AG10803 (cell line): ENCODE data around the gene ZDHHC7.
"Not testable (repeated sequence)": the region's sequence is repeated elsewhere in the genome, so short reads cannot be mapped to it uniquely, and the experiment has no call there.

Experiments used
- DNase-seq: peaks from one replicate; pipeline ENCODE4 v3.0.0; 2010; ENCODE audit warnings: low read depth
- H3K4me3 ChIP-seq: 2 replicates; pipeline ENCODE4 v1.5.1; 2011; ENCODE audit warnings: mild to moderate bottlenecking, low read length, control low read depth
- TF ChIP-seq, protein P1 (sequence below): conservative IDR thresholded peaks from 2 replicates; pipeline ENCODE4 v1.5.1; 2011; ENCODE audit warnings: mild to moderate bottlenecking, low read length, control low read depth, inconsistent platforms

The ZDHHC7 gene

DNA sequence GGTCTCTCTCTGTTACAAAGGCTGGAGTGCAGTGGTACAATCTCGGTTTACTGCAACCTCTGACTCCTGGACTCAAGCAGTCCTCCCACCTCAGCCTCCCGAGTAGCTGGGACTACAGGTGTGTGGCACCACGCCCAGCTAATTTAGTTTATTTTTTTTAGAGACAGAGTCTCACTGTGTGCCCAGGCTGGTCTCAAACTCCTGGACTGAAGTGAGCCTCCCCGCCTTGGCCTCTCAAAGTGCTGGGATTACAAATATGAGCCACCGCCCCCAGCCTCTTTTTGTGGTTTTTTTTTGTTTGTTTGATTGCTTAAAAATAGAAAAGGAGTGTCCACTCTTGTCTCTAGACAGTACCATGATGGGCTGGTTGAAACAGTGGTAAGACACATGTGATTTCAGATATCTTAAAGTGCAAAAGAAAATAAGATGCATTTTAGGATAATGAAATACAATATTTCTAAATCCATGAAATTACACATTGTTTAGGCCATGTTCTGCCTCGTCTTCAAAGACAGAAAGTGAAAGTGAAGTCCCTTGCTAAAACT, 43.7 kb upstream of the ZDHHC7 start:
- DNase-seq: no peak
- TF ChIP-seq, protein P1, sequence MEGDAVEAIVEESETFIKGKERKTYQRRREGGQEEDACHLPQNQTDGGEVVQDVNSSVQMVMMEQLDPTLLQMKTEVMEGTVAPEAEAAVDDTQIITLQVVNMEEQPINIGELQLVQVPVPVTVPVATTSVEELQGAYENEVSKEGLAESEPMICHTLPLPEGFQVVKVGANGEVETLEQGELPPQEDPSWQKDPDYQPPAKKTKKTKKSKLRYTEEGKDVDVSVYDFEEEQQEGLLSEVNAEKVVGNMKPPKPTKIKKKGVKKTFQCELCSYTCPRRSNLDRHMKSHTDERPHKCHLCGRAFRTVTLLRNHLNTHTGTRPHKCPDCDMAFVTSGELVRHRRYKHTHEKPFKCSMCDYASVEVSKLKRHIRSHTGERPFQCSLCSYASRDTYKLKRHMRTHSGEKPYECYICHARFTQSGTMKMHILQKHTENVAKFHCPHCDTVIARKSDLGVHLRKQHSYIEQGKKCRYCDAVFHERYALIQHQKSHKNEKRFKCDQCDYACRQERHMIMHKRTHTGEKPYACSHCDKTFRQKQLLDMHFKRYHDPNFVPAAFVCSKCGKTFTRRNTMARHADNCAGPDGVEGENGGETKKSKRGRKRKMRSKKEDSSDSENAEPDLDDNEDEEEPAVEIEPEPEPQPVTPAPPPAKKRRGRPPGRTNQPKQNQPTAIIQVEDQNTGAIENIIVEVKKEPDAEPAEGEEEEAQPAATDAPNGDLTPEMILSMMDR: no peak
- H3K4me3 ChIP-seq: peak overlapping the region; percentile 42

DNA sequence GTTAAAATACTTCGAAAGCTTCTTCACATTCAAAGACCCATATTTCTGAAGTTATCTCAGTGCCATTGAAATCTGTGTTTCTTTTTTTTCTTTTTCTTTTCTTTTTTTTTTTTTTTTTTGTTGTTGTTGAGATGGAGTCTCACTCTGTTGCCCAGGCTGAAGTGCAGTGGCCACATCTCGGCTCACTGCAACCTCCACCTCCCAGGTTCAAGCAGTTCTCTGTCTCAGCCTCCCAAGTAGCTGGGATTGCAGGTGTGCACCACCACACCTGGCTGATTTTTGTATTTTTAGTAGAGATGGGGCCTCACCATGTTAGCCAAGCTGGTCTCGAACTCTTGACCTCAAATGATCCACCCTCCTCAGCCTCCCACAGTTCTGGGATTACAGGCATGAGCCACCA, 43.0 kb upstream of the ZDHHC7 start:
- H3K4me3 ChIP-seq, DNase-seq: not testable (repeated sequence)

DNA sequence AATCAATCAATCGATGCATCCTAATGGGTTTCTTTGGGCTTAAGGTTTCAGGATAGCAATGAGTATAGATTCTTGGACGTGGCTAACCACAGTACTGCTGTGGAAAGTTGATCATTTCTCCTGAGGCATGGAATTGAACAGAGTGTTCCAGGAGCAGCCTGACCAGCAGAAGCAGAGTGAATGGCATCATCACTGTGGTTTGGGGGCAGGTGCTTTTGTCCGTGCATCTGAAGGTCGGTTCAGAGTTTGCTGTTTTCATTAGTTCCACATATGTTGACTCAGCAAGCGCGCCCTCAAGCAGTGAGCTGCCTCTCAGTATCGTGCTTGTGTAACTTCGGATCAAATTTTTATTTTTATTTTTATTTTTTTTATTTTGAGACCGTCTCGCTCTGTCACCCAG, 41.2 kb upstream of the ZDHHC7 start:
- no peak overlapping the region for H3K4me3 ChIP-seq
- no peak for DNase-seq
- TF ChIP-seq, protein P1: no peak

DNA sequence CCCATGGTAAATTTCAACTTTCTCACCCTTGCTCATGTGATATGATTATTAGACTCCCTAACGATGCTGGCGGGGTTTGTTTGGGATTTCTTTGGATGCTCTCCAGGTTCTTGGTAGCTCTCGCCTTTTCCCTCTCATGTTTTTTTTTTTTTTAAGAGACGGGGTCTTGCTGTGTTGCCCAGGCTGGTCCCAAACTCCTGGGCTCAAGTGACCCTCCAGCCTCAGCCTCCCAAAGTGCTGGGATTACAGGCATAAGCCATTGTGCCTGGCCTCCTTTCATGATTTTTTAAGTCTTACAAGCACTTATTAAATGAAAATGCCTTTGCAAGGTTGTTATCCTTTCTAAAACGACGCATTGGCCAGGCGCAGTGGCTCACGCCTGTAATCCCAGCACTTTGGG, 40.3 kb upstream of the ZDHHC7 start:
- TF ChIP-seq, protein P1: no peak
- H3K4me3 ChIP-seq: no peak overlapping the region
- no peak for DNase-seq

DNA sequence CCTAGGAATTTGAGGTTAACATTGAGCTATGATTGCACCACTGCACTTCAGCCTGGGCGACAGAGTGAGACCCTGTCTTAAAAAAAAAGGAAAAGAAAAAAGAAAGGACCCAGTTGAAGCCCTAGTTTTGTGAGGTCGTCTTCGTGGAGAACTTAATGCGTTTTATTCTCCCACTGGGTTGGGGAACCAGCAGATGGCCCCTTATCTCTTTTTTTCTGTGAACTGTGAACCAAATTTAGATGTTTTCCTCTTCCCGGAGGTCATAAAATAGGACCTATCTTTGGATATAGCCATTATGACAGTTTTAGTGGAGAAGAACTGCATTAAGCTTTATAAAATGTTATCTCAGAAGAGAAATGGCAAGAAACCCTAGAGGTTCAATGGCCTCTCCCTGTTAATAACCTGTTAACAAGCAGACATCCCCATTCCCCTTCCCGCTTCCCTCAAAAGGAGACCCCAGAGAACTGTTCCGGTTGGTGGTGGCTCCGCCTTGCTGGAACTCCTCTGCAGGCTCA, 39.8 kb upstream of the ZDHHC7 start:
- H3K4me3 ChIP-seq: no peak overlapping the region
- TF ChIP-seq, protein P1: no peak
- DNase-seq: no peak

DNA sequence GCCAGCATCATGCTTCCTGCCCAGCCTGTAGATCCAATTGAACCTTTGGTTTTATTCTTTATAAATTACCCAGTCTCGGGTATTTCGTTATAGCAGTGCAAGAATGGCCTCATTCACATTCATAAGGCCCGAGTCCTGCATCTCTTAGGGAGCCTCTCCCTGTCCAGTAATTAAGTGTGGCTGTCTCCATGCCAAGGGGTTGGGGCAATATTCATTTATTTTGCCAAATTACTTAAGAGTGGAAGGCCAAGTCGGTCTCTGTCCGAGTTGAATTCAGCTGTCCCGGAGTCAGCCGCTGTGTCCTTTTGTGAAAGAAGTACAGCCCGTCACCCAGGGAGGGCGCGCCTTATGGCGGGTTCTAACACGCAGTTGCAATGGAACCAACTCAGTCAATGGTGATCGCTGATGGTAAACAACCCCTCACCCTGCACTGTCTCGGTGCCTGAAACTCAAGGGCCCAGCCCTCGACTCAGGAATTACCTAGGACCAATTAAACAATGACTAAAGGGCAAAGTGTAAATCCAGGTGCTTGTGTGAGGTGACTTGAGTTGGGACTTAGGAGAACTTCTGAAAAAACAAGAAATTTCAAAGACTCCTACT, 38.5 kb upstream of the ZDHHC7 start:
- no peak overlapping the region for H3K4me3 ChIP-seq
- TF ChIP-seq, protein P1: no peak
- no peak for DNase-seq

DNA sequence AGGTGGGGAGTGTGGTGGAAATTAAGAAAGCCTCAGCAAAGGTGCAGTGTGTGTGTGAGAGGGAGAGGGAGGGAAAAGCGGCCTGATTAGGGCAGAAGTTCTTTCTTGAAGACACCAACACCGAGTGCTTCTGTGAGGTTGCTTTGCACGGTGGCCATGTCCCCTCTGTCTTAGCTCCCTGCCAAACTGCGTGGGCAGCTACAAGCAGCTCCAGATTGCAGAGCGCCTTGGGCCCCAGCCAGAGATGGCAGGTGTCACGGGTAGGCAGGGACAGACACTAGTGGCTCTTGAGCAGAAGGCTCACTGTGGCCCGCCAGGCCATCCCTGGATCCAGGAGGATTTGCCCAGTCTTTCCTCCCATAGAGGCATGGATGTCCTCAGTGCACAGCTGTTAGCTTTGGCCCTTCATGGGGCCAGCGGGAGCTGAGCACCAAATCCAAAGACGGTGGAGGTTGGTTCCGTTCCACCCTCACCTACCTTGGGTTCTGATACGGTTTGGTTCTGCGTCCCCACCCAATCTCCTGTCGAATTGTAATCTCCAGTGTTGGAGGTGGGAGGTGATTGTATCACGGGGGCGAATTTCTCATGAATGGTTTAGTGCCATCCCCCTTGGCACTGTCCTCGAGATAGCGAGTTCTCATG, 37.7 kb upstream of the ZDHHC7 start:
- DNase-seq: no peak
- no peak overlapping the region for H3K4me3 ChIP-seq
- TF ChIP-seq, protein P1: no peak
